GM12878 (cell line): ENCODE data around the gene SYT8. TPM values are rescaled to one million over a fixed set of nuclear protein-coding genes. Genes with fewer than 3 reads are reported as not detected.

Experiments
- ATAC-seq: fragments of 200-7000 bp; cut with Tn5 transposase; 3 replicates; pipeline ENCODE4 v1.9.1; 2020; ENCODE audit warnings: mild to moderate bottlenecking, moderate library complexity
- BruUV-seq: library from RNA; stranded (reverse); fragments of 400-500 nt; replicated peaks from 2 replicates; lab custom pipeline; 2021; lab: Mats Ljungman, UMichigan
- CTCF ChIA-PET: fragments of 300-600 bp; sonication (Branson Sonifier 250); formaldehyde crosslinking; extraction: SDS; loops from one replicate; lab custom pipeline; 2021; ENCODE audit warnings: inconsistent platforms; lab: Yijun Ruan, JAX
- POLR2A ChIA-PET: fragments of 350-600 bp; formaldehyde crosslinking; extraction: SDS; loops from one replicate; lab custom pipeline; 2021; ENCODE audit warnings: inconsistent platforms; lab: Charles Lee
- RAD21 ChIA-PET: fragments of 300-600 bp; sonication (Branson Sonifier 250); formaldehyde crosslinking; loops from one replicate; lab custom pipeline; 2023; ENCODE audit warnings: antibody characterized with exemption; ENCODE audit not compliant: unreplicated experiment; lab: Charles Lee
- SMC1A ChIA-PET: fragments of 300-600 bp; sonication (Branson Sonifier 250); formaldehyde crosslinking; loops from one replicate; lab custom pipeline; 2023; ENCODE audit not compliant: unreplicated experiment, uncharacterized antibody; lab: Charles Lee
- DNase-seq: peaks from one replicate; pipeline ENCODE4 v3.0.0-alpha.2; 2011; ENCODE audit warnings: low read depth, low spot score
- FAIRE-seq: peaks from 3 replicates; lab custom pipeline; 2011; peaks lifted over from hg19 to GRCh38; lab: Jason Lieb, UNC
- H2AFZ ChIP-seq: 2 replicates; pipeline ENCODE4 v1.6.0; 2011; ENCODE audit warnings: low read depth, low read length, control low read depth; ENCODE audit not compliant: control insufficient read depth
- H3K27ac ChIP-seq: 2 replicates; pipeline ENCODE4 v1.5.1; 2011; ENCODE audit warnings: control low read depth; ENCODE audit not compliant: control insufficient read depth, insufficient read depth
- H3K27me3 ChIP-seq, 2 experiments: replicated peaks in 1 of 2; 2 replicates each; pipeline versions ENCODE4 v1.6.0 to v1.6.1; 2011; ENCODE audit warnings: low read length in 1 of 2; ENCODE audit not compliant: control insufficient read depth in 2 of 2, insufficient read depth in 2 of 2
- H3K36me3 ChIP-seq, 2 experiments: 2 replicates each; pipeline ENCODE4 v1.5.1; 2011; ENCODE audit warnings: low read length in 1 of 2; ENCODE audit not compliant: control insufficient read depth in 2 of 2, insufficient read depth in 2 of 2
- H3K4me1 ChIP-seq: 2 replicates; pipeline ENCODE4 v1.6.1; 2011; ENCODE audit warnings: mild to moderate bottlenecking, low read length, moderate library complexity, mixed read lengths; ENCODE audit not compliant: control insufficient read depth, insufficient read depth
- H3K4me2 ChIP-seq: 2 replicates; pipeline ENCODE4 v1.6.0; 2011; ENCODE audit warnings: control low read depth; ENCODE audit not compliant: control insufficient read depth, insufficient read depth
- H3K4me3 ChIP-seq: fragments of 200-600 bp; sonication (generic); 2 replicates; pipeline ENCODE4 v1.5.1; 2016
- H3K79me2 ChIP-seq: 2 replicates; pipeline ENCODE4 v1.6.0; 2011; ENCODE audit warnings: low read length; ENCODE audit not compliant: control insufficient read depth, insufficient read depth
- H3K9ac ChIP-seq: 2 replicates; pipeline ENCODE4 v1.8.0; 2011; ENCODE audit warnings: low read length, control low read depth, mixed read lengths; ENCODE audit not compliant: control insufficient read depth, insufficient read depth
- H3K9me3 ChIP-seq: replicated peaks from 3 replicates; pipeline ENCODE4 v1.5.1; 2011; ENCODE audit warnings: mild to moderate bottlenecking, low read length; ENCODE audit not compliant: control insufficient read depth, insufficient read depth
- H4K20me1 ChIP-seq: 2 replicates; pipeline ENCODE4 v1.6.0; 2011; ENCODE audit not compliant: control insufficient read depth, insufficient read depth
- ATF3 ChIP-seq: IDR thresholded peaks from 2 replicates; pipeline ENCODE4 v1.6.1; 2011; ENCODE audit warnings: low read depth, mild to moderate bottlenecking, low read length, moderate library complexity, borderline replicate concordance; ENCODE audit errors: extremely low read depth
- BCL3 ChIP-seq: IDR thresholded peaks from 2 replicates; pipeline ENCODE4 v1.6.1; 2011; ENCODE audit warnings: borderline replicate concordance, low read depth, mild to moderate bottlenecking, moderate library complexity, low read length; ENCODE audit not compliant: insufficient read depth, poor library complexity, severe bottlenecking
- CBFB ChIP-seq: IDR thresholded peaks from 2 replicates; pipeline ENCODE4 v1.6.1; 2016; ENCODE audit warnings: antibody characterized with exemption, low read depth
- FOS ChIP-seq: IDR thresholded peaks from 3 replicates; pipeline ENCODE4 v1.6.1; 2011; ENCODE audit warnings: borderline replicate concordance; ENCODE audit not compliant: insufficient read length; ENCODE audit errors: extremely low read depth
- GABPA ChIP-seq: IDR thresholded peaks from 2 replicates; pipeline ENCODE4 v1.6.1; 2014; ENCODE audit warnings: antibody characterized with exemption, low read depth, mild to moderate bottlenecking, inconsistent platforms
- HDAC2 ChIP-seq: fragments of 200-600 bp; sonication (generic); IDR thresholded peaks from 2 replicates; pipeline ENCODE4 v1.6.1; 2017
- IKZF1 ChIP-seq: fragments of 450-650 bp; conservative IDR thresholded peaks from 2 replicates; pipeline ENCODE4 v1.6.1; 2017; ENCODE audit warnings: antibody characterized with exemption, mild to moderate bottlenecking
- IKZF2 ChIP-seq, 2 experiments: fragments of 450-650 bp; IDR thresholded peaks; 2 replicates each; pipeline ENCODE4 v1.6.1; 2017; ENCODE audit warnings: mild to moderate bottlenecking in 2 of 2, moderate library complexity in 2 of 2
- JUNB ChIP-seq: IDR thresholded peaks from 2 replicates; pipeline ENCODE4 v1.6.1; 2016; ENCODE audit warnings: antibody characterized with exemption, mild to moderate bottlenecking
- MYB ChIP-seq: fragments of 150-350 bp; IDR thresholded peaks from 2 replicates; pipeline ENCODE4 v1.6.1; 2014; ENCODE audit warnings: mild to moderate bottlenecking, low read depth, low read length, borderline replicate concordance
- SIX5 ChIP-seq: IDR thresholded peaks from 2 replicates; pipeline ENCODE4 v1.6.1; 2011; ENCODE audit warnings: mild to moderate bottlenecking, low read depth, low read length, moderate library complexity; ENCODE audit not compliant: severe bottlenecking
- SPI1 ChIP-seq: IDR thresholded peaks from 2 replicates; pipeline ENCODE4 v1.6.1; 2011; ENCODE audit warnings: low read depth, mild to moderate bottlenecking, low read length, moderate library complexity, borderline replicate concordance; ENCODE audit not compliant: insufficient read depth
- SREBF2 ChIP-seq: IDR thresholded peaks from 2 replicates; pipeline ENCODE4 v1.6.1; 2012; ENCODE audit warnings: mild to moderate bottlenecking, low read length
- TCF12 ChIP-seq: IDR thresholded peaks from 2 replicates; pipeline ENCODE4 v1.6.1; 2011; ENCODE audit warnings: low read depth, mild to moderate bottlenecking, low read length
- ZNF274 ChIP-seq: IDR thresholded peaks from one replicate; pipeline ENCODE4 v1.8.0; 2011; ENCODE audit not compliant: insufficient read length, insufficient read depth
- ZNF592 ChIP-seq: fragments of 450-650 bp; IDR thresholded peaks from 2 replicates; pipeline ENCODE4 v1.6.1; 2017; ENCODE audit warnings: mild to moderate bottlenecking, moderate library complexity
- ZZZ3 ChIP-seq: IDR thresholded peaks from 2 replicates; pipeline ENCODE4 v1.6.1; 2011; ENCODE audit warnings: low read depth; ENCODE audit not compliant: control insufficient read depth, insufficient read length
- WGBS: methylation state at CpG from one replicate; pipeline ENCODE4 v1.1.6; 2016; ENCODE audit warnings: low lambda C conversion rate; ENCODE audit not compliant: insufficient replicate concordance, insufficient coverage; ENCODE audit errors: missing lambda C conversion rate; 5-methylcytosine and 5-hydroxymethylcytosine counted together
- in situ Hi-C: fragments of 300-500 bp; cut with MboI; formaldehyde crosslinking; loops from 9 replicates; pipeline ENCODE4 v1.14.3; 2018; ENCODE audit warnings: mixed read lengths
- intact Hi-C: fragments of 100-400 bp; cut with micrococcal nuclease; formaldehyde crosslinking; loops from one replicate; pipeline ENCODE4 v1.14.2; 2022; ENCODE audit not compliant: unreplicated experiment
- polyA plus RNA-seq, 11 experiments: library from polyadenylated mRNA; depleted of rRNA in 4 of 11; unstranded in 6 of 11; stranded (reverse) in 5 of 11; fragments of >200 nt; fragmentation: Nextera tagmentation in 4 of 11; fragmentation: Illumina TruSeq in 1 of 11; extraction: Ambion mirVana in 4 of 11; extraction: Trizol in 1 of 11; gene quantifications; 1 replicate in 1 of 11; 2 replicates in 10 of 11; pipeline versions ENCODE4 v1.2.1 to v1.2.3, GENCODE V29; 2011 to 2016; ENCODE audit warnings: inconsistent platforms in 2 of 11, missing spikeins in 2 of 11, low read depth in 1 of 11
- total RNA-seq, 4 experiments: library from RNA; depleted of rRNA in 3 of 4; stranded (reverse); fragments of >200 nt in 3 of 4; fragmentation: Illumina TruSeq in 1 of 4; extraction: Trizol in 1 of 4; gene quantifications; 2 replicates each; pipeline versions ENCODE4 v1.2.1 to v1.2.3, GENCODE V29; 2013 to 2021

The SYT8 gene
- total and polyA plus RNA-seq, 10 of the 15 experiments (the other 5 are each of a cell fraction or from before 2014, with no cell fraction given), result 0.44 TPM; not detected in 9

- Histone ChIP-seq H3K27ac (no peak overlapping the region), H3K79me2 (no peaks in the 10 kb centered on the region), H3K27me3 (peaks cover 0 to under 1% of the 10 kb centered on the region in 2 experiments; a peak in 2 of 4 replicates), H3K4me3 (no peak overlapping the region), H3K4me1 (no peaks in the 10 kb centered on the region), H3K9me3 (no peaks in the 10 kb centered on the region; the same call in 2 of the 3 replicates), H3K36me3 (no peaks in the 10 kb centered on the region), H3K4me2 (no peak overlapping the region), H3K9ac (no peak overlapping the region), H4K20me1 (no peaks in the 10 kb centered on the region), H2AFZ (no peak overlapping the region)
- no TSS peak for BruUV-seq
- WGBS, result 0% methylated on average over 3 of the region's 3 CpGs
- intact Hi-C loops (no loop called here), in situ Hi-C loops (no loop called here)
- ChIA-PET POLR2A (no interaction called here), SMC1A (no interaction called here), RAD21 (no interaction called here), CTCF (interaction anchor here (1.0 kb wide), 1 partner anchor 14 kb away, joined by 5 read pairs; no protein-coding TSS in a partner anchor)
- TF ChIP-seq SIX5 (no peak), IKZF2 (IDR thresholded peaks at IDR 0.05) (no peak), CBFB (no peak), JUNB (no peak), FOS (no peak), SREBF2 (no peak), BCL3 (no peak), MYB (no peak), SPI1 (no peak), TCF12 (no peak), GABPA (no peak), HDAC2 (no peak), ATF3 (no peak), ZNF592 (no peak), ZZZ3 (no peak), IKZF1 (no peak), ZNF274 (no peak)
- DNase-seq (no peak), ATAC-seq (no peak), FAIRE-seq (no peak)
Observed at GRCh38 chr11:1819074-1819473, 15.7 kb upstream of the SYT8 start.
